K562 (cell line): Measurements from ENCODE around the gene RGL2. TPM values are rescaled to one million over a fixed set of nuclear protein-coding genes. Genes with fewer than 3 reads are reported as not detected.

Source experiments
- ARID2 ChIP-seq: fragments of 450-650 bp; IDR thresholded peaks from 2 replicates; pipeline ENCODE4 v1.6.1; 2017; ENCODE audit warnings: antibody characterized with exemption, mild to moderate bottlenecking
- ATF1 ChIP-seq, 2 experiments: fragments of 450-650 bp in 1 of 2; IDR thresholded peaks; 2 replicates each; pipeline ENCODE4 v1.6.1; 2016; ENCODE audit warnings: missing compliant biosample characterization in 1 of 2, missing genetic modification characterization in 1 of 2
- BRF1 ChIP-seq: IDR thresholded peaks from 3 replicates; pipeline ENCODE4 v1.6.1; 2011; ENCODE audit warnings: borderline replicate concordance, mild to moderate bottlenecking; ENCODE audit not compliant: insufficient read length; ENCODE audit errors: extremely low read depth
- CAMTA2 ChIP-seq: fragments of 250-450 bp; sonication (Bioruptor Pico); conservative IDR thresholded peaks from 2 replicates; pipeline ENCODE4 v1.5.1; 2022
- CHCHD3 ChIP-seq: fragments of 250-450 bp; sonication (Bioruptor Pico); IDR thresholded peaks from 2 replicates; pipeline ENCODE4 v2.1.2; 2022; ENCODE audit warnings: mild to moderate bottlenecking
- ELK3 ChIP-seq: fragments of 450-650 bp; formaldehyde crosslinking; IDR thresholded peaks from 2 replicates; pipeline ENCODE4 v1.4.0; 2020; ENCODE audit warnings: mild to moderate bottlenecking
- FOSL1 ChIP-seq: fragments of 200-800 bp; sonication (Bioruptor generic); conservative IDR thresholded peaks from 2 replicates; pipeline ENCODE4 v1.6.1; 2016; ENCODE audit warnings: missing genetic modification characterization, missing compliant biosample characterization
- MAFK ChIP-seq: IDR thresholded peaks from 2 replicates; pipeline ENCODE4 v1.6.1; 2011; ENCODE audit warnings: low read length, improper control_type of control experiment
- MCM2 ChIP-seq: fragments of 450-650 bp; IDR thresholded peaks from 2 replicates; pipeline ENCODE4 v1.6.1; 2017; ENCODE audit warnings: low read depth, mild to moderate bottlenecking
- MCM3 ChIP-seq: fragments of 450-650 bp; IDR thresholded peaks from 2 replicates; pipeline ENCODE4 v1.6.1; 2016
- MCM7 ChIP-seq, 2 experiments: fragments of 450-650 bp; IDR thresholded peaks; 2 replicates each; pipeline ENCODE4 v1.6.1; 2016 to 2018
- MYNN ChIP-seq, 2 experiments: sonication (generic); formaldehyde crosslinking in 1 of 2; IDR thresholded peaks; 2 replicates each; pipeline versions ENCODE4 v1.5.0 to v1.6.1; 2016 to 2020; ENCODE audit warnings: antibody characterized with exemption in 1 of 2, missing genetic modification reagents in 1 of 2
- PPARD ChIP-seq: fragments of 250-450 bp; sonication (Bioruptor Pico); IDR thresholded peaks from 2 replicates; pipeline ENCODE4 v1.8.0; 2022; ENCODE audit warnings: inconsistent platforms, mild to moderate bottlenecking, moderate library complexity
- SIN3A ChIP-seq, 2 experiments: fragments of 150-350 bp in 1 of 2; IDR thresholded peaks; 2 replicates each; pipeline ENCODE4 v1.6.1; 2011 to 2016; ENCODE audit warnings: borderline replicate concordance in 2 of 2, low read depth in 2 of 2, low read length in 2 of 2, mild to moderate bottlenecking in 2 of 2, moderate library complexity in 2 of 2; ENCODE audit not compliant: control insufficient read depth in 1 of 2
- SIRT6 ChIP-seq: IDR thresholded peaks from one replicate; pipeline ENCODE4 v1.6.1; 2012; ENCODE audit warnings: low read depth, mild to moderate bottlenecking, control low read depth, inconsistent platforms, low read length, moderate library complexity
- TCF7 ChIP-seq: sonication (generic); IDR thresholded peaks from 2 replicates; pipeline ENCODE4 v1.6.1; 2016; ENCODE audit warnings: antibody characterized with exemption, borderline replicate concordance
- TRIM28 ChIP-seq: fragments of 450-650 bp; IDR thresholded peaks from 2 replicates; pipeline ENCODE4 v1.6.1; 2017
- USF1 ChIP-seq: sonication (generic); formaldehyde crosslinking; IDR thresholded peaks from 2 replicates; pipeline ENCODE4 v1.9.0; 2022; ENCODE audit warnings: mild to moderate bottlenecking, missing genetic modification reagents
- ZNF316 ChIP-seq: fragments of 450-650 bp; IDR thresholded peaks from 2 replicates; pipeline ENCODE4 v1.6.1; 2016
- ZNF324 ChIP-seq: fragments of 250-450 bp; sonication (Bioruptor Pico); IDR thresholded peaks from 2 replicates; pipeline ENCODE4 v1.4.0; 2020; ENCODE audit warnings: mild to moderate bottlenecking
- ZNF347 ChIP-seq: fragments of 450-650 bp; formaldehyde crosslinking; IDR thresholded peaks from 2 replicates; pipeline ENCODE4 v1.4.0; 2020; ENCODE audit warnings: low read depth, mild to moderate bottlenecking, moderate library complexity
- ZNF41 ChIP-seq: fragments of 250-450 bp; sonication (Bioruptor Pico); conservative IDR thresholded peaks from 2 replicates; pipeline ENCODE4 v1.4.0; 2020; ENCODE audit warnings: mild to moderate bottlenecking
- ZNF511 ChIP-seq: sonication (generic); formaldehyde crosslinking; IDR thresholded peaks from 2 replicates; pipeline ENCODE4 v1.8.0; 2022; ENCODE audit warnings: mild to moderate bottlenecking, missing genetic modification reagents
- polyA plus RNA-seq, 8 experiments: library from polyadenylated mRNA; depleted of rRNA in 4 of 8; stranded (reverse) in 5 of 8; unstranded in 3 of 8; fragments of >200 nt; fragmentation: Nextera tagmentation in 2 of 8; fragmentation: Illumina TruSeq in 1 of 8; extraction: Ambion mirVana in 2 of 8; extraction: Trizol in 1 of 8; gene quantifications; 2 replicates each; pipeline versions ENCODE4 v1.2.1 to v1.2.3, GENCODE V29; 2011 to 2014; ENCODE audit warnings: inconsistent platforms in 1 of 8, missing spikeins in 1 of 8
- total RNA-seq, 7 experiments: library from RNA; depleted of rRNA in 6 of 7; stranded (reverse); fragments of >200 nt in 6 of 7; fragmentation: Illumina TruSeq in 2 of 7; extraction: Trizol in 2 of 7; gene quantifications; 2 replicates each; pipeline versions ENCODE4 v1.2.1 to v1.2.3, GENCODE V29; 2011 to 2021; ENCODE audit warnings: low replicate concordance in 1 of 7
- TF ChIP-seq, protein P1 (sequence below): sonication (generic); IDR thresholded peaks from 2 replicates; pipeline ENCODE4 v1.6.1; 2016

Gene RGL2
- total and polyA plus RNA-seq, 9 of the 15 experiments (the other 6 are each of a cell fraction or from before 2014, with no cell fraction given), result 1.8 to 57.1 (median 19.5) TPM

DNA sequence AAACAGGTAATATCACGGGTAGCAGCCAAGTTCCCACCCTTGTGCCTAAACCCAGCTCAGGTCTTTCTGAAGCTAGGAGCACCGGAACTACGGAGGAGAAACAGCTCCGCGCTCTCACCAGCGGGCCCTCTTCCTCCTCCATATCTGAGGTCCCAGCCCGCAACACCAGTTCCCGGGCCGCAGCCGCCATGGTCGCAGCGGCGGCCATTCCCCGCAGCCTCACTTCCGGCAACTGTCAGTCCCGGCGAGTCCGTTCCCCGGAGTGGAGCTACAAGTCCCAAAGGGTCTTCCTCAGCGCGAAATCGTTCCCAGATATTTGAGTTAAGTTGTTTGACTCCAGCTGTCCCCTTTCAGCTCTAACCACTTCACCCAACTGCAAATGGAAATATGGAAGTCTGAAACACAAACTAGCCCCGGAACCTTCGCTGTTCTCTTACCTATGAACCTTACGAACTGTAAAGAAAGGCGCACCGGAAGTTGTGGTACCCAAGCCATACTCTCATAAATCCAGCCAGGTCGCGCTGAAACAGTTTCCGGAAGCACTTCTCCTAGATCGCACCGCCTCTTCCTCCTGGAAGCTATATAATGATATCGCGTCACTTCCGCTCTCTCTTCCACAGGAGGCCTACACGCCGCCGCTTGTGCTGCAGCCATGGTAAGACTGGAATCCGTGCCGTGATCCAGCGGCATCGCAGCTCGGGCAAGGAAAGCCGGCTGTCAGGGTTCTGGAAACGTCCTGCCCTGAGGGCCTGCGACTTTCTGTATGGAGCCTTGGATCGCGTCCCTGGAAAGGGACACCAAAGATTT is 27.1 kb downstream of the RGL2 start, which contains the start of the genes RPS18 and VPS52 (continued):
- peak; percentile 79 for TF ChIP-seq TCF7
- peak; percentile 61 to 82; a peak in 3 of 4 replicates for TF ChIP-seq SIN3A (IDR thresholded peaks at IDR 0.05; ENCODE audit: borderline replicate concordance in 2 of 2, control insufficient read depth in 1 of 2, low read depth in 2 of 2, low read length in 2 of 2)
- TF ChIP-seq MCM3, result no peak
- TF ChIP-seq MYNN (IDR thresholded peaks at IDR 0.05), result peak; percentile 32; the same call in 1 of the 2 replicates
- TF ChIP-seq MYNN (CRISPR knock-in tag; IDR thresholded peaks at IDR 0.05), result no peak
- peak; percentile 39 for TF ChIP-seq MAFK
- TF ChIP-seq ZNF347 (CRISPR knock-in tag), result no peak
- TF ChIP-seq SIRT6, result no peak
- no peak for TF ChIP-seq ZNF316
- no peak for TF ChIP-seq BRF1
- TF ChIP-seq USF1 (CRISPR knock-in tag), result no peak
- TF ChIP-seq CHCHD3 (CRISPR knock-in tag), result peak; percentile 91
- TF ChIP-seq ARID2, result no peak
- TF ChIP-seq, protein P1, sequence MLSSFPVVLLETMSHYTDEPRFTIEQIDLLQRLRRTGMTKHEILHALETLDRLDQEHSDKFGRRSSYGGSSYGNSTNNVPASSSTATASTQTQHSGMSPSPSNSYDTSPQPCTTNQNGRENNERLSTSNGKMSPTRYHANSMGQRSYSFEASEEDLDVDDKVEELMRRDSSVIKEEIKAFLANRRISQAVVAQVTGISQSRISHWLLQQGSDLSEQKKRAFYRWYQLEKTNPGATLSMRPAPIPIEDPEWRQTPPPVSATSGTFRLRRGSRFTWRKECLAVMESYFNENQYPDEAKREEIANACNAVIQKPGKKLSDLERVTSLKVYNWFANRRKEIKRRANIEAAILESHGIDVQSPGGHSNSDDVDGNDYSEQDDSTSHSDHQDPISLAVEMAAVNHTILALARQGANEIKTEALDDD, result no peak
- TF ChIP-seq MCM2, result no peak
- TF ChIP-seq PPARD (CRISPR knock-in tag), result no peak
- peak; percentile 36; the same call in 1 of the 2 replicates for TF ChIP-seq TRIM28
- 0 out of 2 replicates have a peak, but pooled peaks have one; percentile 76 for TF ChIP-seq CAMTA2 (CRISPR knock-in tag)
- no peak for TF ChIP-seq ZNF324 (CRISPR knock-in tag)
- TF ChIP-seq ZNF511 (CRISPR knock-in tag), result no peak; the same call in none of the 2 replicates
- TF ChIP-seq ELK3 (CRISPR knock-in tag), result no peak
- no peak for TF ChIP-seq ATF1 (CRISPR knock-in tag; IDR thresholded peaks at IDR 0.05)
- peak; percentile 97 for TF ChIP-seq ATF1 (tag; IDR thresholded peaks at IDR 0.05)
- no peak for TF ChIP-seq MCM7 (IDR thresholded peaks at IDR 0.05)
- peak; percentile 71 for TF ChIP-seq FOSL1 (tag)
- TF ChIP-seq ZNF41, result 0 out of 2 replicates have a peak, but pooled peaks have one; percentile 11
